Activated CD4-positive, alpha-beta memory T cell treated with anti-CD3 and anti-CD28 coated beads for 36 hours (primary cell): ENCODE data around the gene GATC. TPM values are rescaled to one million over a fixed set of nuclear protein-coding genes. Genes with fewer than 3 reads are reported as not detected.
"Not testable (repeated sequence)": the region's sequence is repeated elsewhere in the genome, so short reads cannot be mapped to it uniquely, and the experiment has no call there.

Experiments used
- CTCF ChIA-PET: fragments of 350-600 bp; sonication (Branson Sonifier 250); formaldehyde crosslinking; loops from one replicate; lab custom pipeline; 2021; ENCODE audit warnings: antibody characterized with exemption, inconsistent platforms; lab: Charles Lee
- POLR2A ChIA-PET: fragments of 350-600 bp; sonication (Branson Sonifier 250); formaldehyde crosslinking; loops from one replicate; lab custom pipeline; 2021; ENCODE audit warnings: antibody characterized with exemption; lab: Charles Lee
- DNase-seq: peaks from one replicate; pipeline ENCODE4 v3.0.0-alpha.2; 2020
- H3K27ac Mint-ChIP-seq: one replicate; pipeline ENCODE4 v1.8.0; 2021; ENCODE audit warnings: mixed read lengths
- H3K27me3 Mint-ChIP-seq: one replicate; pipeline ENCODE4 v1.8.0; 2021; ENCODE audit warnings: mixed read lengths
- H3K36me3 Mint-ChIP-seq: one replicate; pipeline ENCODE4 v1.8.0; 2021; ENCODE audit warnings: mixed read lengths
- H3K4me1 Mint-ChIP-seq: one replicate; pipeline ENCODE4 v1.8.0; 2021; ENCODE audit warnings: low read depth, mixed read lengths
- H3K4me3 Mint-ChIP-seq: one replicate; pipeline ENCODE4 v1.8.0; 2021; ENCODE audit warnings: mild to moderate bottlenecking, mixed read lengths
- H3K9me3 Mint-ChIP-seq: one replicate; pipeline ENCODE4 v1.8.0; 2021; ENCODE audit warnings: mixed read lengths
- intact Hi-C: fragments of 100-400 bp; cut with micrococcal nuclease; formaldehyde crosslinking; loops from one replicate; pipeline ENCODE4 v1.15.1; 2023
- total RNA-seq, 2 experiments: library from RNA; stranded (reverse); gene quantifications; one replicate each; pipeline ENCODE4 v1.2.3, GENCODE V29; 2021

The GATC gene
- total RNA-seq, 2 experiments from 2014 or later = 35.1 to 37.1 TPM

GRCh38 chr12:120473807-120474615 is 27.8 kb downstream of the GATC start:
- H3K9me3 Mint-ChIP-seq = no peaks in the 10 kb centered on the region
- POLR2A ChIA-PET = interaction anchor here (0.6 kb wide), 1 partner anchor 370 kb away, joined by 3 read pairs; no protein-coding TSS in a partner anchor

GRCh38 chr12:120474616-120474960 is 28.3 kb downstream of the GATC start:
- H3K4me1 Mint-ChIP-seq = peaks cover 9% of the 10 kb centered on the region
- POLR2A ChIA-PET = no interaction called here
- H3K27ac Mint-ChIP-seq = no peak overlapping the region
- no peaks in the 10 kb centered on the region for H3K27me3 Mint-ChIP-seq
- no peak overlapping the region for H3K4me3 Mint-ChIP-seq
- CTCF ChIA-PET = interaction anchor here (0.8 kb wide), 1 partner anchor 107 kb away, joined by 3 read pairs; no protein-coding TSS in a partner anchor
- intact Hi-C loops = no loop called here
- DNase-seq = no peak
- H3K36me3 Mint-ChIP-seq = no peaks in the 10 kb centered on the region
- no peaks in the 10 kb centered on the region for H3K9me3 Mint-ChIP-seq

More at GRCh38 chr12:120473807-120474615, 27.8 kb downstream of the GATC start:
- Mint-ChIP-seq H3K4me3 (no peak overlapping the region), H3K36me3 (no peaks in the 10 kb centered on the region), H3K27me3 (no peaks in the 10 kb centered on the region), H3K27ac (no peak overlapping the region), H3K4me1 (peaks cover 9% of the 10 kb centered on the region)
- intact Hi-C loops = no loop called here
- DNase-seq = no peak
- CTCF ChIA-PET = interaction anchor here (0.7 to 0.8 kb wide), 2 partner anchors 10 to 107 kb away, joined by 3 to 4 read pairs; no protein-coding TSS in a partner anchor

- Mint-ChIP-seq H3K4me3 (no peak overlapping the region), H3K4me1 (peaks cover 4% of the 10 kb centered on the region), H3K27ac (no peak overlapping the region), H3K27me3 (no peaks in the 10 kb centered on the region), H3K36me3 (no peaks in the 10 kb centered on the region), H3K9me3 (no peaks in the 10 kb centered on the region)
- ChIA-PET POLR2A (no interaction called here), CTCF (interaction anchor here (0.6 to 0.7 kb wide), 2 partner anchors 20 to 584 kb away, joined by 3 read pairs; partner anchors contain the start of gene DYNLL1)
- no peak for DNase-seq
- intact Hi-C loops = no loop called here
Measured at GRCh38 chr12:120475643-120476042, 29.4 kb downstream of the GATC start.

- POLR2A ChIA-PET = interaction anchor here (1.2 kb wide), 1 partner anchor 9 kb away, joined by 3 read pairs; no protein-coding TSS in a partner anchor
- CTCF ChIA-PET = interaction anchor here (0.6 to 1.1 kb wide), 2 partner anchors 9 to 21 kb away, joined by 3 to 4 read pairs; no protein-coding TSS in a partner anchor
- intact Hi-C loops = no loop called here
- Mint-ChIP-seq H3K36me3 (no peaks in the 10 kb centered on the region), H3K27ac (no peak overlapping the region), H3K27me3 (no peaks in the 10 kb centered on the region), H3K9me3 (no peaks in the 10 kb centered on the region), H3K4me1 (peaks cover 5% of the 10 kb centered on the region), H3K4me3 (no peak overlapping the region)
- no peak for DNase-seq
Measured at GRCh38 chr12:120479458-120479857, 33.2 kb downstream of the GATC start.

GRCh38 chr12:120480211-120480610 is 34.0 kb downstream of the GATC start:
- POLR2A ChIA-PET = interaction anchor here (1.2 kb wide), 1 partner anchor 10 kb away, joined by 3 read pairs; no protein-coding TSS in a partner anchor
- no peak overlapping the region for H3K27ac Mint-ChIP-seq

GRCh38 chr12:120481022-120481767 is 35.0 kb downstream of the GATC start:
- CTCF ChIA-PET = no interaction called here
- DNase-seq = no peak
- no peak overlapping the region for H3K4me3 Mint-ChIP-seq
- H3K4me1 Mint-ChIP-seq = peaks cover 5% of the 10 kb centered on the region
- H3K9me3 Mint-ChIP-seq = no peaks in the 10 kb centered on the region
- H3K27me3 Mint-ChIP-seq = no peaks in the 10 kb centered on the region
- peak overlapping the region; percentile 28 for H3K27ac Mint-ChIP-seq
- POLR2A ChIA-PET = no interaction called here
- no peaks in the 10 kb centered on the region for H3K36me3 Mint-ChIP-seq
- intact Hi-C loops = no loop called here

More at GRCh38 chr12:120480211-120480610, 34.0 kb downstream of the GATC start:
- Mint-ChIP-seq H3K9me3 (no peaks in the 10 kb centered on the region), H3K27me3 (no peaks in the 10 kb centered on the region), H3K36me3 (no peaks in the 10 kb centered on the region), H3K4me3 (no peak overlapping the region), H3K4me1 (peaks cover 5% of the 10 kb centered on the region)
- no peak for DNase-seq
- intact Hi-C loops = no loop called here
- CTCF ChIA-PET = no interaction called here

GRCh38 chr12:120483621-120484020 is 37.4 kb downstream of the GATC start:
- ChIA-PET POLR2A (interaction anchor here (0.6 kb wide), 1 partner anchor 53 kb away, joined by 3 read pairs; no protein-coding TSS in a partner anchor), CTCF (interaction anchor here (1.3 kb wide), 1 partner anchor 14 kb away, joined by 4 read pairs; the partner anchor contains the start of gene SRSF9)
- H3K27me3 Mint-ChIP-seq = no peaks in the 10 kb centered on the region
- H3K9me3 Mint-ChIP-seq = no peaks in the 10 kb centered on the region
- intact Hi-C loops = no loop called here
- peaks cover 5% of the 10 kb centered on the region for H3K4me1 Mint-ChIP-seq
- no peak overlapping the region for H3K4me3 Mint-ChIP-seq
- H3K27ac Mint-ChIP-seq = no peak overlapping the region
- no peaks in the 10 kb centered on the region for H3K36me3 Mint-ChIP-seq
- no peak for DNase-seq

GRCh38 chr12:120485961-120486881 is 40.0 kb downstream of the GATC start:
- intact Hi-C loops = no loop called here
- Mint-ChIP-seq H3K27me3 (no peaks in the 10 kb centered on the region), H3K27ac (no peak overlapping the region), H3K4me1 (peaks cover 2% of the 10 kb centered on the region), H3K36me3 (no peaks in the 10 kb centered on the region), H3K9me3 (no peaks in the 10 kb centered on the region), H3K4me3 (no peak overlapping the region)
- no peak for DNase-seq
- POLR2A ChIA-PET = interaction anchor here (0.6 kb wide), 1 partner anchor 193 kb away, joined by 4 read pairs; the partner anchor contains the start of gene RNU4-1
- CTCF ChIA-PET = interaction anchor here (0.7 kb wide), 1 partner anchor 129 kb away, joined by 3 read pairs; no protein-coding TSS in a partner anchor

- H3K36me3 Mint-ChIP-seq, POLR2A ChIA-PET, H3K27ac Mint-ChIP-seq, H3K27me3 Mint-ChIP-seq, H3K9me3 Mint-ChIP-seq, CTCF ChIA-PET, H3K4me3 Mint-ChIP-seq, DNase-seq, H3K4me1 Mint-ChIP-seq, intact Hi-C loops: not testable (repeated sequence)
Measured at GRCh38 chr12:120487552-120487951, 41.3 kb downstream of the GATC start.

GRCh38 chr12:120488057-120488640 is 41.9 kb downstream of the GATC start:
- Mint-ChIP-seq H3K9me3 (no peaks in the 10 kb centered on the region), H3K4me1 (no peaks in the 10 kb centered on the region), H3K27me3 (no peaks in the 10 kb centered on the region), H3K27ac (no peak overlapping the region), H3K4me3 (no peak overlapping the region), H3K36me3 (no peaks in the 10 kb centered on the region)
- CTCF ChIA-PET = interaction anchor here (0.9 kb wide), 1 partner anchor 34 kb away, joined by 3 read pairs; no protein-coding TSS in a partner anchor
- no peak for DNase-seq
- POLR2A ChIA-PET = no interaction called here
- intact Hi-C loops = no loop called here

- Mint-ChIP-seq H3K27me3 (no peaks in the 10 kb centered on the region), H3K4me1 (no peaks in the 10 kb centered on the region), H3K9me3 (no peaks in the 10 kb centered on the region), H3K4me3 (no peak overlapping the region), H3K36me3 (no peaks in the 10 kb centered on the region), H3K27ac (no peak overlapping the region)
- DNase-seq = no peak
- CTCF ChIA-PET = interaction anchor here (0.9 to 1.0 kb wide), 2 partner anchors 23 to 35 kb away, joined by 3 read pairs; no protein-coding TSS in a partner anchor
- POLR2A ChIA-PET = no interaction called here
- intact Hi-C loops = no loop called here
Measured at GRCh38 chr12:120489018-120489417, 42.8 kb downstream of the GATC start.
